ENCODE results near the gene ERC1. TPM values are rescaled to one million over a fixed set of nuclear protein-coding genes. Genes with fewer than 3 reads are reported as not detected.
A peak's percentile ranks its signal among the peaks of the same experiment; 100 is the strongest.

Gene ERC1
- total RNA-seq, 2 experiments from 2014 or later, result 24.7 to 31.9 TPM

DNA sequence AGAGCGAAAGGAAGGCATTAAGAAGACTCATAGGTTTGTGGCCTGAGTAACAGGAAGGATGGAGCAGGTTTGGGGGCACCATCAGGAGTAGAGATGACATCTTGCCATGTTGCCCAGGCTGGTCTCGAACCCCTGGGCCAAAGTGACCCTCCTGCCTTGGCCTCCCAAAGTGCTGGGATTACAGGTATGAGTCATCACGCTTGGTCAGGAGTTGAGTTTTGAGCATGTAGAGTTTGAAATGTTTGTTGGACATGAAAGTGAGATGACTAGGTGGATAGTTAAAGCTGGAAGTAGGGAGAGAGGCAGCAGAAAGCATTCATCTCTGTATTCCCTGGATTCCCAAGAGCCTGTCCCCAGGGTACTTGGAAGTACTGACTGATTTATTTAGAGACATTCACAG is 112.6 kb downstream of the ERC1 start:
- H3K36me3 Mint-ChIP-seq (ENCODE audit: low read depth), result peaks cover 2% of the 10 kb centered on the region
- H3K4me1 Mint-ChIP-seq, result peaks cover 55% of the 10 kb centered on the region
- DNase-seq (no peak), ATAC-seq (no peak)
- CTCF ChIA-PET, result interaction anchor here (1.1 to 13.0 kb wide), 6 partner anchors 10 to 651 kb away, joined by 3 to 95 read pairs (median 6); no protein-coding TSS in a partner anchor
- H3K9me3 Mint-ChIP-seq (ENCODE audit: low read depth), result no peaks in the 10 kb centered on the region
- H3K4me3 Mint-ChIP-seq, result no peak overlapping the region
- no peak overlapping the region for H3K27ac Mint-ChIP-seq
- intact Hi-C loops (cut with DNase I, micrococcal nuclease), result no loop called here
- POLR2A ChIA-PET, result no interaction called here
- peaks cover 2% of the 10 kb centered on the region for H3K27me3 Mint-ChIP-seq

GRCh38 chr12:1104088-1104800 is 113.2 kb downstream of the ERC1 start:
- POLR2A ChIA-PET, result no interaction called here
- Mint-ChIP-seq H3K27ac (no peak overlapping the region), H3K4me1 (peaks cover 51% of the 10 kb centered on the region), H3K36me3 (ENCODE audit: low read depth) (peaks cover 2% of the 10 kb centered on the region), H3K27me3 (peaks cover 2% of the 10 kb centered on the region), H3K9me3 (ENCODE audit: low read depth) (no peaks in the 10 kb centered on the region), H3K4me3 (no peak overlapping the region)
- DNase-seq, result peak; percentile 40
- ATAC-seq, result peak; percentile 24
- intact Hi-C loops (cut with DNase I, micrococcal nuclease), result no loop called here
- CTCF ChIA-PET, result interaction anchor here (1.1 to 13.0 kb wide), 6 partner anchors 9 to 652 kb away, joined by 3 to 95 read pairs (median 6); no protein-coding TSS in a partner anchor

DNA sequence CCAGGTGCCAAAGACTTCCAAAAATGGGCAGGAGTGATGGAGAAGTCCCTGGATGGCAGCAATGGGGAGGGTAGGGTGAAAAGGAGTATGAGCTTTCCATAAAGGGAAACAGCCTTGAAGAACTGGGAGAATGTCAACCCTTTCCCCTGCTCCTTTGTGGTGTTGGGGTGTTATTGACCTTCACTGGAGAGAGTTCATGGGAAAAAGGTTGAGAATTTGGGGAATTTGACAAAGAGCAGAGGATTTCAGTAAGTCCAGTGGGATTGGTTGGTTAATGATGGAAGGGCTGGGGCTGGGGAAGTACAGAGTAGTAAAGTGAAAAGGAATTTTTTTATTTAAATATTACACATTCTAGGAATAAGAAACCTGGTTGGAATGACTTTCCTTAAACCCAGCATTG is 116.6 kb downstream of the ERC1 start:
- no peaks in the 10 kb centered on the region for H3K27me3 Mint-ChIP-seq
- POLR2A ChIA-PET, result no interaction called here
- H3K36me3 Mint-ChIP-seq (ENCODE audit: low read depth), result peaks cover 2% of the 10 kb centered on the region
- no peaks in the 10 kb centered on the region for H3K9me3 Mint-ChIP-seq (ENCODE audit: low read depth)
- CTCF ChIA-PET, result interaction anchor here (1.9 to 13.0 kb wide), 3 partner anchors 10 to 476 kb away, joined by 7 to 95 read pairs (median 9); no protein-coding TSS in a partner anchor
- H3K4me3 Mint-ChIP-seq, result no peak overlapping the region
- DNase-seq (no peak), ATAC-seq (no peak)
- peaks cover 31% of the 10 kb centered on the region for H3K4me1 Mint-ChIP-seq
- intact Hi-C loops (cut with DNase I, micrococcal nuclease), result no loop called here
- no peak overlapping the region for H3K27ac Mint-ChIP-seq

DNA sequence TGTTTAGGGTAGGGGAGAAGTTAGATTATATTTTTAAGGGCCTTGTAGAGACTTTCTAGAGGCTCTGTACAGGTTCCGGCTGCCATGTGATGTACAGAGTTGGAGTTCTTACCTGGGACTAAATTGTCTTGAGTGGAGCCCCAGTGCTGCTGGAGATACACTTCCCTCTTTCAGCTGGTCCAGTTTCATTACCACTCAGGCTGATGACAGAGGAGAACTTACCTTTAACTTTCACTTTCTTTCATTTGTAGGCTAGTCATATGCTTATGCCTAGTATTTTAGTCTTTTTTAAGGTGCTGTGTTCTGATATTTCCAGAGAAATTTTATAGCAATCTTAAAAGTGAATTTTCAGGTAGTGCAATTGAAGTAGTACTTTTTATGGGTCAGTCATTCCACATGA is 117.3 kb downstream of the ERC1 start:
- ChIA-PET CTCF (interaction anchor here (1.7 to 13.0 kb wide), 4 partner anchors 9 to 475 kb away, joined by 7 to 95 read pairs (median 9); no protein-coding TSS in a partner anchor), POLR2A (no interaction called here)
- no peak overlapping the region for H3K4me3 Mint-ChIP-seq
- intact Hi-C loops (cut with DNase I, micrococcal nuclease), result no loop called here
- H3K4me1 Mint-ChIP-seq, result peaks cover 25% of the 10 kb centered on the region
- H3K36me3 Mint-ChIP-seq (ENCODE audit: low read depth), result peaks cover 2% of the 10 kb centered on the region
- no peak for DNase-seq
- no peaks in the 10 kb centered on the region for H3K27me3 Mint-ChIP-seq
- peak; percentile 92 for ATAC-seq
- H3K27ac Mint-ChIP-seq, result no peak overlapping the region
- H3K9me3 Mint-ChIP-seq (ENCODE audit: low read depth), result no peaks in the 10 kb centered on the region

DNA sequence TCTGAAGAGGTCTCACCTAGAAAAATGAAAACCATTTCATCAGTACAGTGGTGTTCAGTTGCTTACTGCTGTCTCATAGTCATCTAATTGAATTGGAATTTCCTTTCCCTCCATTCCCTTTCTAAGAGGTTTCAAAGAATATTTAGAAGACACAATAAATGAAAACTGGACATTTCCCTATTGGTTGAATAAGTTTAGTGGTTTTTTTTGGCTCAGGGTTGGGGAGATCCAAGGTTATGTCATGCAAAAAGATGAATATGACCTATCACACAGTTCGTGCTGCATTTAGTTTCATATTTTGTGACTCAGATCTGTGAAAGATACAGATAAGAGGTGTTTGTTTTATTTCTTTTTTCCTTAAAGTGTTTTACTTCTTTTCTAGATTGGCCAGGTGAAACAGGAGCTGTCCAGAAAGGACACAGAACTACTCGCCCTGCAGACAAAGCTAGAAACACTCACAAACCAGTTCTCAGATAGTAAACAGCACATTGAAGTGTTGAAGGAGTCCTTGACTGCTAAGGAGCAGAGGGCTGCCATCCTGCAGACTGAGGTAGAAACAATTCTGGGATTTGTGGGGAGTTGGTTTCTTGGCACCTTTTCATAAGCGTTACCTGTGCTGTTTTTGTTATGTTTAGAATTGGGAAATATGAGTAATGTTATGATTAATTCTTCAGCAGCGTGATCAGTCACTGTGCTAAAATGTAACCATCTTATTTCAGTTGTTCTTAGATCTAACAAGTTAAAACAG is 124.6 kb downstream of the ERC1 start:
- Mint-ChIP-seq H3K9me3 (ENCODE audit: low read depth) (no peaks in the 10 kb centered on the region), H3K36me3 (ENCODE audit: low read depth) (no peaks in the 10 kb centered on the region), H3K27ac (peak overlapping the region; percentile 44), H3K4me1 (peaks cover 12% of the 10 kb centered on the region), H3K4me3 (no peak overlapping the region), H3K27me3 (no peaks in the 10 kb centered on the region)
- CTCF ChIA-PET, result interaction anchor here (0.6 to 4.9 kb wide), 7 partner anchors 8 to 475 kb away, joined by 3 to 133 read pairs (median 17); no protein-coding TSS in a partner anchor
- ATAC-seq (peak; percentile 86), DNase-seq (no peak)
- intact Hi-C loops (cut with DNase I, micrococcal nuclease), result loop anchor here (1.0 to 5.0 kb wide), 3 partner anchors 16 to 417 kb away; no protein-coding TSS in a partner anchor
- POLR2A ChIA-PET, result no interaction called here

GRCh38 chr12:1117371-1117770 is 126.3 kb downstream of the ERC1 start:
- Mint-ChIP-seq H3K4me3 (no peak overlapping the region), H3K36me3 (ENCODE audit: low read depth) (no peaks in the 10 kb centered on the region), H3K9me3 (ENCODE audit: low read depth) (no peaks in the 10 kb centered on the region), H3K27me3 (no peaks in the 10 kb centered on the region), H3K27ac (no peak overlapping the region), H3K4me1 (peaks cover 12% of the 10 kb centered on the region)
- ATAC-seq, result no peak
- DNase-seq, result no peak
- ChIA-PET POLR2A (interaction anchor here (0.6 to 0.9 kb wide), 4 partner anchors 13 to 484 kb away, joined by 3 to 4 read pairs (median 3); no protein-coding TSS in a partner anchor), CTCF (interaction anchor here (0.6 to 4.9 kb wide), 84 partner anchors 9 to 823 kb away, joined by 3 to 133 read pairs (median 4); partner anchors contain the start of gene ERC1)
- intact Hi-C loops (cut with DNase I, micrococcal nuclease), result loop anchor here in 1 of 2 experiments (5.0 kb wide), 1 partner anchor 110 kb away; no protein-coding TSS in a partner anchor

GRCh38 chr12:1117970-1118563 is 127.0 kb downstream of the ERC1 start:
- no peak overlapping the region for H3K27ac Mint-ChIP-seq
- no peaks in the 10 kb centered on the region for H3K9me3 Mint-ChIP-seq (ENCODE audit: low read depth)
- H3K36me3 Mint-ChIP-seq (ENCODE audit: low read depth), result no peaks in the 10 kb centered on the region
- ATAC-seq, result no peak
- H3K4me3 Mint-ChIP-seq, result no peak overlapping the region
- peak; percentile 82 for DNase-seq
- intact Hi-C loops (cut with DNase I, micrococcal nuclease), result loop anchor here (1.0 to 5.0 kb wide), 2 partner anchors 109 to 465 kb away; no protein-coding TSS in a partner anchor
- no peaks in the 10 kb centered on the region for H3K27me3 Mint-ChIP-seq
- ChIA-PET POLR2A (interaction anchor here (0.6 to 0.9 kb wide), 3 partner anchors 13 to 465 kb away, joined by 3 to 4 read pairs (median 3); no protein-coding TSS in a partner anchor), CTCF (interaction anchor here (0.6 to 4.9 kb wide), 104 partner anchors 8 to 822 kb away, joined by 3 to 133 read pairs (median 4); partner anchors contain the start of gene ERC1)
- peaks cover 18% of the 10 kb centered on the region for H3K4me1 Mint-ChIP-seq

DNA sequence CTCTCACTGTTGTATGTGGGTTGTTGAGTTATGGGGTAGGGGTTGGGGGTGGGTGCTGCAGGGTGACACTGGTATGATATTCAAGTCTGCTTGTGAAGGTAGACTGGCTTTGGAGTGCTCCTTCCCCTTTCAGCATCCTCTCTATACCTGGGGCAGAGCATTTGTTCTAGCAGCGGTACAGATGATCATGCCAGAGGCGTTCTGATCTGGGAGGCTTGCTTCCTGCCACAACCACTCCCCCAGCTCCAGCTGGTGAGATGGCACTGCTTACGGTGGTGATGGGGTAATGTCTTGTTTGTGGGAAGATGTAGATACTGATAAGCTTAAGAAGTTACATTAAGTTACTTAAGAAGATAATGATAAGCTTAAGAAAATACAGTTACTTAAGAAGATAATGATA is 131.8 kb downstream of the ERC1 start:
- Mint-ChIP-seq H3K27me3 (no peaks in the 10 kb centered on the region), H3K4me3 (no peak overlapping the region), H3K27ac (no peak overlapping the region), H3K4me1 (peaks cover 17% of the 10 kb centered on the region), H3K36me3 (ENCODE audit: low read depth) (no peaks in the 10 kb centered on the region), H3K9me3 (ENCODE audit: low read depth) (no peaks in the 10 kb centered on the region)
- CTCF ChIA-PET, result interaction anchor here (0.6 to 2.8 kb wide), 3 partner anchors 308 to 1484 kb away, joined by 3 to 14 read pairs (median 3); no protein-coding TSS in a partner anchor
- ATAC-seq (peak; percentile 22), DNase-seq (peak; percentile 30)
- intact Hi-C loops (cut with DNase I, micrococcal nuclease), result no loop called here
- POLR2A ChIA-PET, result no interaction called here

GRCh38 chr12:1126091-1126490 is 135.1 kb downstream of the ERC1 start:
- Mint-ChIP-seq H3K36me3 (ENCODE audit: low read depth) (no peaks in the 10 kb centered on the region), H3K27me3 (no peaks in the 10 kb centered on the region), H3K27ac (no peak overlapping the region), H3K4me3 (no peak overlapping the region), H3K4me1 (peaks cover 35% of the 10 kb centered on the region), H3K9me3 (ENCODE audit: low read depth) (no peaks in the 10 kb centered on the region)
- POLR2A ChIA-PET, result no interaction called here
- intact Hi-C loops (cut with DNase I, micrococcal nuclease), result loop anchor here in 1 of 2 experiments (5.0 kb wide), 1 partner anchor 201 kb away; no protein-coding TSS in a partner anchor
- peak; percentile 95 for ATAC-seq
- peak; percentile 35 for DNase-seq
- CTCF ChIA-PET, result interaction anchor here (0.6 to 1.4 kb wide), 6 partner anchors 8 to 665 kb away, joined by 3 to 5 read pairs (median 4); no protein-coding TSS in a partner anchor

DNA sequence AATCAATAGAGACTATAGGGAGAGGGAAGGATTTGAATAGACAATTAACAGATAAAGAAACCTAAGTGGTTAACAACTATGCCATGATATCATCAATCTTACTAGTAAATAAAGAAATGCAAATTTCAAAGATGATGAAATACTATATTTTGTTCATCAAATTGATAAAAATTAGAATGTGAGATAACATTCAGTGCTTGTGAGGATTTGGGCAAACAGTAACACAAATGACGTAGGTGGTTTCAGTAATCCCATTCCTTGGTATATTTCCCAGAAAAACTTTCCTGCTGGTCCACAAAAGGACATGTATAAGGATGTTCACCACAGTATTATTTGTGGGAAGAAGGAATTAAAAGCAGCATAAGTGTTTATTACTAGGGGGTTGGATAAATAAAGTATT is 136.0 kb downstream of the ERC1 start:
- H3K4me1 Mint-ChIP-seq, result peaks cover 39% of the 10 kb centered on the region
- H3K9me3 Mint-ChIP-seq (ENCODE audit: low read depth), result no peaks in the 10 kb centered on the region
- H3K27ac Mint-ChIP-seq, result no peak overlapping the region
- ChIA-PET POLR2A (no interaction called here), CTCF (interaction anchor here (0.7 to 3.7 kb wide), 4 partner anchors 9 to 461 kb away, joined by 3 to 28 read pairs (median 4); no protein-coding TSS in a partner anchor)
- intact Hi-C loops (cut with DNase I, micrococcal nuclease), result loop anchor here in 1 of 2 experiments (5.0 kb wide), 1 partner anchor 200 kb away; no protein-coding TSS in a partner anchor
- ATAC-seq, result no peak
- no peaks in the 10 kb centered on the region for H3K36me3 Mint-ChIP-seq (ENCODE audit: low read depth)
- no peaks in the 10 kb centered on the region for H3K27me3 Mint-ChIP-seq
- no peak overlapping the region for H3K4me3 Mint-ChIP-seq
- no peak for DNase-seq
